ENCODE measurements around the gene DDIT3.
"Not testable (repeated sequence)": the region's sequence is repeated elsewhere in the genome, so short reads cannot be mapped to it uniquely, and the experiment has no call there.

DDIT3 gene

DNA sequence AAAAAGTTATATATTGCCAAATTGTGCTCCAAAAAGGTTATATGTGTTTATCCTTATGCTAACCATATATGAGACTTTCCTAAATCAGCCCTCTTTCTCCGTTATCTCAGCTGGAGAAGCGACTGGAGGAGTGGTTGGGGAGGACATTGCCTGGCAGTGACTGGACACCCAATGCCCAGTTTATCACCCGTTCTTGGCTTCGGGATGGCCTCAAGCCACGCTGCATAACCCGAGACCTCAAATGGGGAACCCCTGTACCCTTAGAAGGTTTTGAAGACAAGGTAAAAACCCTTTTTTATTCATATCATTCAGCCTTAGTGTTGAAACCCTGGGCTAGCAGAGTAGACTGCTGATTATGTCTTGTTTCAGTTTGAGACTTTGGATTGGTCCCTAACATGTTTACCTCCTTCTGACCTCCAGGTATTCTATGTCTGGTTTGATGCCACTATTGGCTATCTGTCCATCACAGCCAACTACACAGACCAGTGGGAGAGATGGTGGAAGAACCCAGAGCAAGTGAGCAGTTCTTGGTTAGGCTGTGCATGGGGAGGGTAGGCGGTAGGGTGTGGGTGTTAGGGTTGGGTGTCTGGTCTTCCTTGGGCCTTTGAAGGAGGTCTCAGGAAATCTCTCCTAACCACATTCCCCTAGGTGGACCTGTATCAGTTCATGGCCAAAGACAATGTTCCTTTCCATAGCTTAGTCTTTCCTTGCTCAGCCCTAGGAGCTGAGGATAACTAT, 8.6 kb downstream of the DDIT3 start:
- no peak for DNase-seq

GRCh38 chr12:57511161-57511560, 9.2 kb downstream of the DDIT3 start:
- no peak for DNase-seq

DNA sequence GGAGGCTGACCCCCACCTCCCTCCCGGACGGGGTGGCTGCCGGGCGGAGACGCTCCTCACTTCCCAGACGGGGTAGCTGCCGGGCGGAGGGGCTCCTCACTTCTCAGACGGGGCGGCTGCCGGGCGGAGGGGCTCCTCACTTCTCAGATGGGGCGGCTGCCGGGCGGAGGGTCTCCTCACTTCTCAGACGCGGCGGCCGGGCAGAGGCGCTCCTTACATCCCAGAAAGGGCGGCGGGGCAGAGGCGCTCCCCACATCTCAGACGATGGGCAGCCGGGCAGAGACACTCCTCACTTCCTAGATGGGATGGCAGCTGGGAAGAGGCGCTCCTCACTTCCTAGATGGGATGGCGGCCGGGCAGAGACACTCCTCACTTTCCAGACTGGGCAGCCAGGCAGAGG, 12.5 kb downstream of the DDIT3 start:
- not testable (repeated sequence) for DNase-seq

DNA sequence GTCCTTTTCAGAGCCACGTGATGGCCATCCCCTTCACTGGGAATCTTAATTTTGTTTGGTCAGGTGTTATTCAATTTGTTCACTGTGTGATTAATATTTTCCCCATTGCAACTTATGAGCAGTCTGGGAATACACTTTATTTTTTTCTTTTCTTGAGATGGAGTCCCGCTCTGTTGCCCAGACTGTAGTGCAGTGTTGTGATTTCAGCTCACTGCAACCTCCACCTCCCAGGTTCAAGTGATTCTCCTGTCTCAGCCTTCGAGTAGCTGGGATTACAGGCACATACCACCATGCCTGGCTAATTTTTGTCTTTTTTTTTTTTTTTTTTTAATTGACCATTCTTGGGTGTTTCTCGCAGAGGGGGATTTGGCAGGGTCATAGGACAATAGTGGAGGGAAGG, 13.8 kb downstream of the DDIT3 start:
- not testable (repeated sequence) for DNase-seq

- DNase-seq: not testable (repeated sequence)
Observed at GRCh38 chr12:57502311-57502969, 17.9 kb downstream of the DDIT3 start.

GRCh38 chr12:57500213-57500612, 20.1 kb downstream of the DDIT3 start:
- DNase-seq: no peak

DNA sequence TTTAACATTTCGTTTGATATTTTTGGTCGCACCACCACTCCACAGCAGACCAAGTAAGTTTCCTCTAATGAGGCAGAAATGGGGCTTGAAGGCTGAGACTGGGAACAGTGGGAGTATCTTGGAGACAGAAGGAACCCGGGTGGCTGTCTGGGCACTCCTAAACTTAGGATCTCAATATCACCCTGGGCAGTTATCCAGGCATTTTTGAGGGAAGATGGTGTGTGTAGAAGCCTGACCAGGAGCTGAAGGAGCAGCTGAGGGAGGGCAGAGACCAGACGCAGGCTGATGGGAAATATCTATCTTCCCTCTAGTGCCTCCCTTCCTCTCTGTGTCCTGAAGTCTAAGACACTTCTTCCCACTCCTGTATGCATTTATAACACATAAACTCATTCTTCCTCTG, 21.7 kb downstream of the DDIT3 start:
- no peak for DNase-seq

GRCh38 chr12:57498132-57498502, 22.2 kb downstream of the DDIT3 start:
- peak; percentile 25 for DNase-seq

GRCh38 chr12:57497223-57498131, 22.8 kb downstream of the DDIT3 start:
- DNase-seq: no peak

DNA sequence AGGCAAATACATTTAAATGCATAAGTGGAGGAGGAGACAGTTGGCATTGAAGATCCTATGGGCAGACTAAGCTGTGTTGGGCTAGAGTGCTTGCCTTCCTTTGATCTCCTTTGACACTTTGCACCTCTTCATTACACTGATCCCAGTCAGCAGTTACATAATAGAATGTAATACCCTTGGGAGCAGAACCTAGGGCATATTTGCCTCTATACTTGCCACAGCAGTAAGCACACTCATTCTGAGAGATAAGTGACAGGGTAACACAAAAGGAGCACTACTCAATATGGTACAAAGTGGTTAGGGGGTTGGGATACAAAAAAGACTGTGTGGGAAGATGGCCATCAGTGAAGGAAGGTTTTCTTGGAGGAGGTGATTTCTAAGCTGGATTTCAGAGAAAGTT, 23.5 kb downstream of the DDIT3 start:
- DNase-seq: no peak

DNA sequence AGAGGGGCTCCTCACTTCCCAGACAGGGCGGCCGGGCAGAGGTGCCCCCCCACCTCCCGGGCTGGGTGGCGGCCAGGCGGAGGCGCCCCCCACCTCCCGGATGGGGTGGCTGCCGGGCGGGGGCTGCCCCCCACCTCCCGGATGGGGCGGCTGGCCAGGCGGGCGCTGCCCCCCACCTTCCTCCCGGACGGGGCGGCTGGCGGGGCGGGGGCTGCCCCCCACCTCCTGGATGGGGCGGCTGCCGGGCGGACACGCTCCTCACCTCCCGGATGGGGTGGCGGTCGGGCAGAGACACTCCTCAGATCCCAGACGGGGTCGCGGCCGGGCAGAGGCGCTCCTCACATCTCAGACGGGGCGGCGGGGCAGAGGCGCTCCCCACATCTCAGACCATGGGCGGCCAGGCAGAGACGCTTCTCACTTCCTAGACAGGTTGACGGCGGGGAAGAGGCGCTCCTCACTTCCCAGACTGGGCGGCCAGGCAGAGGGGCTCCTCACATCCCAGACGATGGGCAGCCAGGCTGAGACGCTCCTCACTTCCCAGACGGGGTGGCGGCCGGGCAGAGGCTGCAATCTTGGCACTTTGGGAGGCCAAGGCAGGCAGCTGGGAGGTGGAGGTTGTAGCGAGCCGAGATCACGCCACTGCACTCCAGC, 25.1 kb downstream of the DDIT3 start:
- DNase-seq: not testable (repeated sequence)

DNA sequence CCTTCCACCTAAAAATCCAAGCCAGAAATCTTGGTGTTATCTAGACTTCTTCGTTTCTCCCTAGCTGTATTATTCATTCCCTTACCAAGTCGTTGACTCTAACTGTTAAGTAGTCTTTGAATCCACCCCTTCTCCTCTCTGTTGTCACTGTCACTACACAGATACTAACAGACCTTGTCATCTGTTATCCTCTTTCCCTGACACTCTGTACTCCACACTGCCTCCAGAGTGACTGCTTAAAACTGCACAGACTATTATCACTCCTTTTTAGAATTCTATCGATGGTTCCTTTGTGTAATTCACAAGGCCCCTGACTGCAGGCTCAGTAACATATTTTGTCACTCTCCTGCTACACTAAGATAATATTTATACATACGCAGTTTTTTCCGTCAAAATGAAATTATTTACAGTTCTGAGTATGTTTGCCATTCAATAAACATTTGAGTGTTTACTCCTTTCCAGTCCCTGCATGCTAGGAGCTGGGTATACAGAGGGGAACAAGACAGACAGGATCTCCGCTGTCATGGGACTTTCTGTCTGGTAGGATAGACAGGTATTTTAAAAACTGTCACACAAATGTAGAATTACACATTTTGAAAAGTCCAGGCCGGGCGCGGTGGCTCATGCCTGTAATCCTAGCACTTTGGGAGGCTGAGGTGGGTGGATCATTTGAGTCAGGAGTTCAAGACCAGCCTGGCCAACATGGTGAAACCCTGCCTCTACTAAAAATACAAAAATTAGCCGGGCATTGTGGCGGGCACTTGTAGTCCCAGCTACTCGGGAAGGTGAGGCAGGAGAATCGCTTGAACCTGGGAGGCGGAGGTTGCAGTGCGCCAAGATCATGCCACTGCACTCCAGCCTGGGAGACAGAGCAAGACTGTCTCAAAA, 28.7 kb downstream of the DDIT3 start:
- no peak for DNase-seq

GRCh38 chr12:57490126-57490525, 30.2 kb downstream of the DDIT3 start:
- no peak for DNase-seq

DNA sequence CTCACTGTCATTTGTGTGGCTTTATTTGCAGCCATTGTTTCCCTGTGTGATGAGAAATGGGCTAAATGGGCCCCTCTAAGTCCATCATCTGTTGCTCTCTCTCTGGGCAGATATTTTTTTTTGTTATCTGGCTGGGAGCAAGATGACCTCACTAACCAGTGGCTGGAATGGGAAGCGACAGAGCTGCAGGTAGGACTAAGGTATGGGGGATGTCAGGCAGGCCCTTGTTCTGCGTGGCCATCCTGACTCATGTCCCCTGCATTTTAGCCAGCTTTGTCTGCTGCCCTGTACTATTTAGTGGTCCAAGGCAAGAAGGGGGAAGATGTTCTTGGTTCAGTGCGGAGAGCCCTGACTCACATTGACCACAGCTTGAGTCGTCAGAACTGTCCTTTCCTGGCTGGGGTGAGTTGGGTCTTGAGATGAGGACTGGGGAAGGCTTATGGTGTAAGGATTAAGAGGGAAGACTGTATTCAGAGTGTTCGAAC, 31.1 kb downstream of the DDIT3 start:
- no peak for DNase-seq

- DNase-seq: no peak
Observed at GRCh38 chr12:57488402-57489156, 31.7 kb downstream of the DDIT3 start.

DNA sequence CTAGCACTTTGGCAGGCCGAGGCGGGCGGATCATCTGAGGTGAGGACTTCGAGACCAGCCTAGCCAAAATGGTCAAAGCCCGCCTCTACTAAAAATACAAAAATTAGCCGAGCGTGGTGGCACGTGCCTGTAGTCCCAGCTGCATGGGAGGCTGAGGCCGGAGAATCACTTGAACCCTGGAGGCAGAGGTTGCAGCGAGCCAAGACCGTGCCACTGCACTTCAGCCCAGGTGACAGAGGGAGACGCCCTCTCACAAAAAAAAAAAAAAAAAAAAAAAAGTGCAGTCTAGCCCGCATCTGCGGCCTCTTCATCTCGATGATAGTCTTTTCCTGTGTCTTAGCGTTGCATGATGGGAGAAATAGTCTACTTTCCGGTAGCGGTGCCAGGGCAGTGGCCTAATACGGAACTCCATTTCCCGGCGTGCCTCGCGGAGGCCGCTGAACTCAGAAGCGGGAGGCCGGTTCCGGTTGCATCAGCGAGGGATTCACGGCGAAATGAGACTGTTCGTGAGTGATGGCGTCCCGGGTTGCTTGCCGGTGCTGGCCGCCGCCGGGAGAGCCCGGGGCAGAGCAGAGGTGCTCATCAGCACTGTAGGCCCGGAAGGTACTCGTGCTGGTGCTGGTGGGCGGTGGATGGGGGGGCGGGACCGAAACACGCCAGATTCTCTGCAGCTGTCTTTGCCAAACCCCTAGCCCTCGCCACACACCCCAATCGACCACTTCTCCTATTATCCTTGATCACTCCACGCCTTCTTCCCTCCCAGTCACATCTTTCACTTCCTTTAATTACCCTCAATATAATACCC, 32.5 kb downstream of the DDIT3 start, which contains the start of gene MARS1:
Gene MARS1, plus strand, starts transcription at position 472 of the 805 bp plus-strand sequence. Its CDS starts 23 bp downstream, at position 495.
- DNase-seq: peak; percentile 97

GRCh38 chr12:57487055-57487596, 33.2 kb downstream of the DDIT3 start:
- no peak for DNase-seq

DNA sequence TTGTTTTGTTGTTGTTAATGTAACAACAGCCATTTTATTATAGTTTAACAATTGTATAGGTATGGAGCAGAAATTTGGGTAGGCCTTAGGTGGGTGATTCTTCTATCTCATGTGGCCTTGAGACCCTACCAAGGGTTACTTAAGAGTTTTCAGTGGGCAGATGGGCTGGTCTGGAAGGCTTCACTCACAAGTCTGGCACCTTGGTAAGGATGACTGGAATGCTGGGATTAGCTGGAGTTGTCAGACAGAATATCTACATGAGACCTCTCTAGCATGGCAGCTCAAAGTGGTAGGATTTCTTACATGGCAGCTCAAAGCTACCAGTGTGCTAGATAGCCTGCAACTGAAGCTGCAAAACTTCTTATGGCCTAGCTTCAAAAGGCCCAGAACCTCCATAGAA, 34.6 kb downstream of the DDIT3 start:
- DNase-seq: no peak

GRCh38 chr12:57483466-57483865, 36.8 kb downstream of the DDIT3 start:
- DNase-seq: no peak

GRCh38 chr12:57481671-57482070, 38.6 kb downstream of the DDIT3 start:
- no peak for DNase-seq
